ENCODE measurements around the gene CCDC69. TPM values are rescaled to one million over a fixed set of nuclear protein-coding genes. Genes with fewer than 3 reads are reported as not detected.

The CCDC69 gene
- total and polyA plus RNA-seq, 2 of the 8 experiments (the other 6 are each of a cell fraction or from before 2014, with no cell fraction given) = 8.4 to 10.8 TPM

- H2BK15ac ChIP-seq (ENCODE audit: low read length) = no peak overlapping the region
- POLR2A ChIA-PET (ENCODE audit: partially characterized antibody) = no interaction called here
- H3K18ac ChIP-seq (ENCODE audit: extremely low read depth, low read length) = no peak overlapping the region
- 87% methylated on average over 3 of the region's 3 CpGs; no CpG with 5 or more reads in 1 of the 2 experiments for WGBS, 2 experiments (ENCODE audit: extremely low coverage in 1 of 2, insufficient coverage in 1 of 2, insufficient read length in 1 of 2, insufficient replicate concordance in 2 of 2, low coverage in 1 of 2, low lambda C conversion rate in 2 of 2, missing lambda C conversion rate in 1 of 2)
- H3K9ac ChIP-seq (replicated peaks in 1 of 4; ENCODE audit: extremely low read depth in 1 of 4, low read depth in 3 of 4, low read length in 3 of 4) = no peak overlapping the region
- no peak overlapping the region for H4K91ac ChIP-seq (replicated peaks; ENCODE audit: insufficient read length, low read length)
- H2BK120ac ChIP-seq (replicated peaks; ENCODE audit: low read depth, low read length) = no peak overlapping the region
- peaks cover 3% of the 10 kb centered on the region; the same call in 1 of the 2 replicates for H3K79me1 ChIP-seq (ENCODE audit: low read depth, low read length)
- no peak overlapping the region for H4K5ac ChIP-seq (ENCODE audit: insufficient read length, low read depth, low read length)
- H2AFZ ChIP-seq (ENCODE audit: low read length) = no peak overlapping the region
- H3K27me3 ChIP-seq (replicated peaks in 1 of 4; ENCODE audit: control insufficient read depth in 3 of 4, extremely low read depth in 1 of 4, insufficient read depth in 3 of 4, low read length in 3 of 4) = peaks cover 0 to 2% (median 0%) of the 10 kb centered on the region in 4 experiments; a peak in 3 of 7 replicates
- H3K9me3 ChIP-seq (ENCODE audit: insufficient read depth in 2 of 2, low read depth in 1 of 2, low read length in 1 of 2) = no peaks in the 10 kb centered on the region
- no peak for DNase-seq (ENCODE audit: low read depth in 1 of 2, low spot score in 2 of 2)
- no peak overlapping the region for H2BK20ac ChIP-seq (ENCODE audit: low read length)
- no peak overlapping the region for H3K4me2 ChIP-seq (ENCODE audit: insufficient read depth in 1 of 2, low read depth in 2 of 2, low read length in 2 of 2)
- no peak overlapping the region for H4K8ac ChIP-seq (ENCODE audit: extremely low read depth, insufficient read depth, low read length)
- no peak overlapping the region for H3K23ac ChIP-seq (ENCODE audit: insufficient read length)
- H3K4me3 ChIP-seq (ENCODE audit: extremely low read depth in 1 of 4, insufficient read depth in 2 of 4, low read depth in 3 of 4, low read length in 4 of 4) = no peak overlapping the region
- no peaks in the 10 kb centered on the region for H3K36me3 ChIP-seq (ENCODE audit: control insufficient read depth in 2 of 4, insufficient read depth in 4 of 4, low read length in 3 of 4)
- no peak overlapping the region for H2AK5ac ChIP-seq (ENCODE audit: low read depth, low read length)
- peaks cover 0 to 2% of the 10 kb centered on the region in 2 experiments for H4K20me1 ChIP-seq (replicated peaks in 1 of 2; ENCODE audit: control insufficient read depth in 1 of 2, insufficient read depth in 2 of 2, low read length in 2 of 2)
- H3K79me2 ChIP-seq (ENCODE audit: control insufficient read depth in 1 of 2, insufficient read depth in 2 of 2, low read length in 2 of 2) = no peaks in the 10 kb centered on the region
- no peak overlapping the region for H3K56ac ChIP-seq (replicated peaks; ENCODE audit: insufficient read length, low read depth, low read length)
- no peak overlapping the region for H3K27ac ChIP-seq (ENCODE audit: low read depth, low read length)
- H2BK5ac ChIP-seq (ENCODE audit: low read depth, low read length) = no peak overlapping the region
- peaks cover 2 to 12% (median 6%) of the 10 kb centered on the region in 4 experiments for H3K4me1 ChIP-seq (replicated peaks in 1 of 4; ENCODE audit: control insufficient read depth in 3 of 4, insufficient read depth in 4 of 4, low read length in 3 of 4)
- peaks cover 5% of the 10 kb centered on the region; the same call in 1 of the 2 replicates for H3K23me2 ChIP-seq (ENCODE audit: low read depth, low read length)
- no peak for FAIRE-seq
- H3K4ac ChIP-seq (replicated peaks; ENCODE audit: insufficient read length, low read depth, low read length) = no peak overlapping the region
- CTCF ChIA-PET (ENCODE audit: partially characterized antibody) = interaction anchor here (0.5 to 5.2 kb wide), 9 partner anchors 9 to 221 kb away, joined by 3 to 56 read pairs (median 5); no protein-coding TSS in a partner anchor
- H3K14ac ChIP-seq (ENCODE audit: insufficient read length) = no peak overlapping the region
- no peak overlapping the region for H2BK12ac ChIP-seq (ENCODE audit: low read depth, low read length)
- no peak for TF ChIP-seq MAFK (IDR thresholded peaks at IDR 0.05; ENCODE audit: low read depth, low read length)
- no peak for TF ChIP-seq SP2 (IDR thresholded peaks at IDR 0.05; ENCODE audit: low read length)
- no peak for TF ChIP-seq GTF2F1 (IDR thresholded peaks at IDR 0.05; ENCODE audit: borderline replicate concordance, low read depth, low read length)
- no peak for TF ChIP-seq ATF2 (IDR thresholded peaks at IDR 0.05; ENCODE audit: low read length)
- TF ChIP-seq YY1 (IDR thresholded peaks at IDR 0.05; ENCODE audit: low read depth, low read length) = no peak
- TF ChIP-seq SAP30 (IDR thresholded peaks at IDR 0.05; ENCODE audit: insufficient read depth, insufficient replicate concordance, low read length) = no peak
- TF ChIP-seq JUN (IDR thresholded peaks at IDR 0.05; ENCODE audit: low read depth, low read length) = no peak
- no peak for TF ChIP-seq CHD1 (IDR thresholded peaks at IDR 0.05; ENCODE audit: low read depth, low read length)
- TF ChIP-seq RNF2 (IDR thresholded peaks at IDR 0.05; ENCODE audit: borderline replicate concordance, low read depth, low read length, missing control alignments, poor library complexity, severe bottlenecking) = no peak
- TF ChIP-seq KDM5A (IDR thresholded peaks at IDR 0.05; ENCODE audit: low read length) = no peak
- TF ChIP-seq PHF8 (conservative IDR thresholded peaks at IDR 0.05; ENCODE audit: low read depth, low read length) = no peak
- no peak for TF ChIP-seq EZH2 (IDR thresholded peaks at IDR 0.05; ENCODE audit: low read depth, low read length, severe bottlenecking)
Observed at GRCh38 chr5:151221574-151221973, 2.3 kb downstream of the CCDC69 start.
